Fibroblast of villous mesenchyme (primary cell): Measurements from ENCODE around the gene GLIS1. TPM values are rescaled to one million over a fixed set of nuclear protein-coding genes. Genes with fewer than 3 reads are reported as not detected.
"Not testable (repeated sequence)": the region's sequence is repeated elsewhere in the genome, so short reads cannot be mapped to it uniquely, and the experiment has no call there.

ENCODE experiments used
- DNase-seq: peaks from one replicate; pipeline ENCODE4 v3.0.0-alpha.2; 2010; ENCODE audit warnings: low read depth
- H3K4me3 ChIP-seq: 2 replicates; pipeline ENCODE4 v1.5.1; 2011; ENCODE audit warnings: low read depth, mild to moderate bottlenecking, low read length
- total RNA-seq: library from RNA; depleted of rRNA; stranded (reverse); fragments of >200 nt; gene quantifications from 2 replicates; pipeline ENCODE4 v1.2.3, GENCODE V29; 2012
- TF ChIP-seq, protein P1 (sequence below): IDR thresholded peaks from 2 replicates; pipeline ENCODE4 v1.5.1; 2012; ENCODE audit warnings: low read depth, mild to moderate bottlenecking, low read length; ENCODE audit not compliant: insufficient read depth

GLIS1 gene
- total RNA-seq, 1 donor: 0.43 TPM

- H3K4me3 ChIP-seq: no peak overlapping the region
- TF ChIP-seq, protein P1, sequence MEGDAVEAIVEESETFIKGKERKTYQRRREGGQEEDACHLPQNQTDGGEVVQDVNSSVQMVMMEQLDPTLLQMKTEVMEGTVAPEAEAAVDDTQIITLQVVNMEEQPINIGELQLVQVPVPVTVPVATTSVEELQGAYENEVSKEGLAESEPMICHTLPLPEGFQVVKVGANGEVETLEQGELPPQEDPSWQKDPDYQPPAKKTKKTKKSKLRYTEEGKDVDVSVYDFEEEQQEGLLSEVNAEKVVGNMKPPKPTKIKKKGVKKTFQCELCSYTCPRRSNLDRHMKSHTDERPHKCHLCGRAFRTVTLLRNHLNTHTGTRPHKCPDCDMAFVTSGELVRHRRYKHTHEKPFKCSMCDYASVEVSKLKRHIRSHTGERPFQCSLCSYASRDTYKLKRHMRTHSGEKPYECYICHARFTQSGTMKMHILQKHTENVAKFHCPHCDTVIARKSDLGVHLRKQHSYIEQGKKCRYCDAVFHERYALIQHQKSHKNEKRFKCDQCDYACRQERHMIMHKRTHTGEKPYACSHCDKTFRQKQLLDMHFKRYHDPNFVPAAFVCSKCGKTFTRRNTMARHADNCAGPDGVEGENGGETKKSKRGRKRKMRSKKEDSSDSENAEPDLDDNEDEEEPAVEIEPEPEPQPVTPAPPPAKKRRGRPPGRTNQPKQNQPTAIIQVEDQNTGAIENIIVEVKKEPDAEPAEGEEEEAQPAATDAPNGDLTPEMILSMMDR: no peak
- no peak for DNase-seq
Observed at GRCh38 chr1:53653631-53654030, 85.3 kb downstream of the GLIS1 start.

- TF ChIP-seq, protein P1: no peak
- H3K4me3 ChIP-seq: no peak overlapping the region
- no peak for DNase-seq
Observed at GRCh38 chr1:53653200-53653575, 85.8 kb downstream of the GLIS1 start.

DNA sequence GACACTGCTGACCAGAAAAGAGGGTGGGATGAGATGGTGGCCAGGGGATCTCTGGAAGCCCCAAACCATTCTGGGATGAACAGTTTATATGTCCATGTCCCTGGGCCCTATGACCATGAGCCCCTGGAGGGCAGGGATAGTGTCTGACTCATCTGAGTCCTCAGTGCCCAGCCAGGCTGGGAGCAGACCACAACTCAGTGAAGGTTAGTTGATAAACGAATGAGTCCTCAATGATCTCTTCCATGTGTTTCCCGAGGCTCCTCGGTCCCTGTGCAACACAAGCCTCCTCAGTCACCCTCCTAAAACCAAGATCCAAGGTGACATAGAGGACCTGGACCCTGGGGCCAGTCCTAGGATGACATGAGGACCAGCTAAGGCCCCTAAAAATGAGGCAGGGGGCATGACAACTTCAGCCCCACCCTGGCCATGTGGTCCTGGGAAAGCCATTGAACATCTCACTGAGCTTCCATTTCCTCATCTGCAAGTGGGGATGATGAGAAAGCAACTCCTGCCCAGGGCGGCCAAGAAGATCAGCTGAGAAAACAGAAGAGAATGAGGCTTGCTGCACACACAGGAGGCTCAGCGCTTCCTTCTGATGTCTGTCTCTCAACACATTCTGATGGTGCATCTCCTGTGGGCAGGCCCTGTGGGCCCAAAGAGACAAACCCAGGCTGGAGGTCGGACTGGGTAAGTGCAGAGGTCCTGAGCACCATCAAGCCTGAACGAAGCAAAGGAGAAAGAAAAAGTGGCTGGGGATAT, 86.3 kb downstream of the GLIS1 start:
- TF ChIP-seq, protein P1: no peak
- no peak for DNase-seq
- no peak overlapping the region for H3K4me3 ChIP-seq

GRCh38 chr1:53651356-53651755, 87.6 kb downstream of the GLIS1 start:
- TF ChIP-seq, protein P1: no peak
- DNase-seq: no peak
- H3K4me3 ChIP-seq: no peak overlapping the region

DNA sequence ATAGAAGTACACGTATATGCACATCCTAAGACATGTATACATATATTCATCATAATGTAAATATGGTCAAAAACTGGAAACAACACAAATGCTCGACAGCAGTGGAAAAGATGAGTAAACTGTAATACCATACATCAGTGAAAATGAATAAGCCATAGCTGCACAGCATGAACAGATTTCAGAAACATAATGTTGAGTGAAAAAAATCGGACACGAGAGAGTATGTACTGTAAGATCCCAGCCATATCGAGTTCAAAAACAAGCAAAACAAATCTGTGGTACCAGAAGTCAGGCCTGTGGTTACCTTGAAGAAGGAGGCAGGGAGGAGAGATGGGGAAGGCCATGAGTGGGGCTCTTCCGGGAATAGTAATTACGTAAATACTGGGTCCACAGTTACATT, 90.4 kb downstream of the GLIS1 start:
- TF ChIP-seq, protein P1: no peak
- H3K4me3 ChIP-seq: no peak overlapping the region
- DNase-seq: no peak

DNA sequence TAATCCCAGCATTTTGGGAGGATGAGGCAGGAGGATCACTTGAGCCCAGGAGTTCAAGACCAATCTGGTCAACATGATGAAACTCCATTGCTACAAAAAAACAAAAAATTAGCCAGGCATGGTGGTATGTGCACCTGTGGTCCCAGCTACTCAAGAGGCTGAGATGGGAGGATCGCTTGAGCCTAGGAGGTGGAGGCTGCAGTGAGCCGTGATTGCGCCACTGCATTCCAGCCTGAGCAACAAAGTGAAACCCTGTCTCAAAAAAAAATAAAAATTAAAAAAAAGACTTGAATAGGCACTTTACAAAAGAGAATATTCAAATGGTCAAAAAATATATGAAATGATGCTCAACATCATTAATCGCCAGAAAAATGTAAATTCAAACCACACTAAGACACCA, 91.0 kb downstream of the GLIS1 start:
- H3K4me3 ChIP-seq, DNase-seq: not testable (repeated sequence)

- TF ChIP-seq, protein P1: no peak
- DNase-seq: no peak
- H3K4me3 ChIP-seq: no peak overlapping the region
Observed at GRCh38 chr1:53646732-53647131, 92.2 kb downstream of the GLIS1 start.
